HG03097 (cell line): ENCODE measurements around the gene SMTNL2.

Experiments used
- ATAC-seq: cut with Tn5 transposase; IDR thresholded peaks from one replicate; pipeline ENCODE4 v1.9.1; 2021; ENCODE audit not compliant: unreplicated experiment, low FRiP score

The SMTNL2 gene

DNA sequence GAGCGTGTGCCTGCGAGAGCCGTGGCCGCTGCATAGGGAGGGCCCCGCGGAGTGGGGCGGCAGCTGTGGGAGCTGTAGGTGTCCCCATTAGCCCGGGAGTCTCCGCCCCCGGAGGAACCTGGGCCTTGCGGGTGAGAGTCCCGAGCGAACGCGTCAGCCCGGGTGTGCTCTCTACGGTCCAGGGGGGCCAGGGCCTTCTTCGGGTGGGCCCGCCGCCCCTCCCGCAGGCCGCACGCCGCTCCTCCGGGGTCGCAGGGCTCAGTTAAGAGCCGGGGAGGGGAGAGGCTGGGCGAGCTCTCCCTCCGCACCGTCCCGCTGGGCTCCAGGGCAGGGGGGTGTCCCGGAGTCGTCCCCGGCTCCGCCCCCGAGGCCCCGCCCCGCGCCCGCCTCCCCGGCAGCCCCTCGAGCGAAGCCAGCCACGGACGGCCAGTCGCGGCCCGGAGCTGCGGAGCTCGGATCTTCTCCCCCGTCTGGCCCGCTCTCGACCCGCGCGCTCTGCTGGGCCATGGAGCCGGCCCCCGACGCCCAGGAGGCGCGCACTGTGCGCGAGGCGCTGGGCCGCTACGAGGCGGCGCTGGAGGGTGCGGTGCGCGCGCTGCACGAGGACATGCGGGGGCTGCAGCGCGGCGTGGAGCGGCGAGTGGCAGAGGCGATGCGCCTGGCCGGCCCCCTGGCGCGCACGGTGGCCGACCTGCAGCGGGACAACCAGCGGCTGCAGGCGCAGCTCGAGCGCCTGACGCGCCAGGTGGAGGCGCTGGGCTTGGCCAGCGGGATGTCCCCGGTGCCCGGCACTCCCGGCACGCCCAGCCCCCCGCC lies at the start of gene SMTNL2:
SMTNL2 (plus strand) TSS at position 429 of the 816 bp plus-strand sequence; CDS start at position 506, 77 bp downstream.
- no peak for ATAC-seq

DNA sequence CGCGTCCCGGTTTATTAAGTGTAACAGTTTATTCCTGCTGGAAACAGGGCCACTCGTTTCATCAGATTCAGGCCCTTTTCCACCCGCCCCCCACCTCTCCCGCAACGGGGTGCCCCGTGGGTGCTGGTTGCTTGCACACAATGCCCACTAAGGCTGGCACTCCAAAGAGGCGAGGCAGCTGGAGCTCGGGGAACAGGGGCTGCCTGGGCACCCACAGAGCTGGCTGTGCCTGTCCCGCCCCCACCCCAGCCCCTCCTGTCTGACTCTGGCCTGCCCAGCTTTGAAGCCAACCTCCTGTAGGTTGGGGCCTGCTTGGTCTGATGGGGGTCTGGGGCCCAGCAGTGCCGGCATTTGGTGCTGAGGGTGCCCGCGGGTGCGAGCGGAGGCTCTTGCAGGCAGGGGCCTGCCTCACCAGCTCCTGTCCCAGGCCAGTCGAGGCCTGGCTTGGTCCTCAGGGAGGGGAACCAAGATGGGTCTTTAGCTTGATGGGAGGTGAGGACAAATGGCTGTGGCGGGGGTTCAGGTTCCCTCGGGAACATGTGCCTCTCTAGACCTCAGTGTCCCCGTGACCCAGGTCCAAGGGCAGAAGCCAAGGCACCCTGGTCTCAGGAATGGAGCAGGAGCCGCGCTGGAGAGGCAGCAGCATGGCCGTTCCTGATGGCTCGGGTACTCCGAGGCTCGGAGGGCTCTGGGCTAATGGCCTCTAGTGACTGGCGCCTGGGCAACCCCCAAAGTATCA lies 49.2 kb upstream of the SMTNL2 start:
- ATAC-seq, result no peak

DNA sequence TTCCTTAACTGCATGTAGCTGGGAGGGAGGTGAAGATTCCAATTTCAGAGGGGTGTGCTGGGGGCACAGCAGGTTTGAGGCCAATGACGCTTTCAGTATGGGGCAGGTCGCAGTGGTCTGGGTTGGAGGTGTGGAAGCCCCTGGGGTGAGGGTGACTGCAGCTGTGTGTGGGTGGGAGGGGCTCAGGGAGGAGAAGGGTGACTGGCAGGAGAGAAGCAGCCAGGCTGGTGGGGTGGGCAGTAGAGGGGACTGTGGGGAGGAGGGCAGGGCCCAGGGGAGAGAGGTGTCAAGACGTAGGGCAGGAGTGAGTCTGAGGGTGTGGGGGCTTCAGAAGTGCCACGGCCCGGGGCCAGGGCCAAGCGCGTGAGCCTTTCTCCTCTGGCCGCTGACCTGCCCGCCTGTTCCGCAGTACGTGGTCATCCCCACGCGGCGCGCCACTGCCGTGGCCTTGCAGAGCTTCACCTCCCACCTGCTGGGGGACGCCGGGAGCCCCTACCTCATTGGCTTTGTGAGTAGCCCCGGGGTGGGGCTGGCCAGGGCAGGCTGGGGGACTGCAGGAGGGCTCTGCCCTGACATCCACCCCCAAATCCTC lies 48.6 kb upstream of the SMTNL2 start:
- ATAC-seq, result no peak

- no peak for ATAC-seq
Observed at GRCh38 chr17:4536259-4536741, 48.0 kb upstream of the SMTNL2 start.

DNA sequence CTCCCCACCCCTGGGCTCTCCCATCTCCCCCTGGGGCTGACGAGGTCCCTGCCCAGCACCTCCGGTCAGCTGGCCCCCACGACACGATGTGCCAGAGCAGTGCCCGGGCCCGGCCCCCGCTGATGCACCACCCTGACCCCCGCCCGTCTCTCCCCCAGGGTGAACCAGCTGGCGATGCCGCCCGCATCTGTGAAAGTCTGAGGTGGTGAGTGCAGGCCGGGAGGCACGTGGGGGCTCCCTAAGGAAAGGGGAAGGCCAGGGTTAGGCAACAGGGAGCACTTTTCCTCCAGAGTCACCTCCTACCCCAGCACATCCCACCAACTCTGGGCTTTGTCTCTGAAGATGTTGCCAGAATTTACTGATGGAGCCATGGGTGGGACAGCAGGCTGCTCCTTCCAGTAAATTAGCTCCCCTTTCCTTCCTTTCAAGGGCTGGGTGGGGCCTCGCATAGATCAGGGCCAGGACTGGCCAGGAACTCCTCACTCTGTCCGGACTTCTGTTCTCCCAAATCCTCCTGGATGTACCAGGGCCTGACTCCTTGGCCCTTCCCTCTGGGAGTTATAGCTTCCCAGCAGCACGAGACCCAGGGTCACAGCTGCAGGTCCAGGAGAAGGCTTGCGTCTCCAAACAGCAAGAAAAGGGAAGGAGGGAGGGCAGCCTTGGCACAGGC lies 47.5 kb upstream of the SMTNL2 start:
- no peak for ATAC-seq

DNA sequence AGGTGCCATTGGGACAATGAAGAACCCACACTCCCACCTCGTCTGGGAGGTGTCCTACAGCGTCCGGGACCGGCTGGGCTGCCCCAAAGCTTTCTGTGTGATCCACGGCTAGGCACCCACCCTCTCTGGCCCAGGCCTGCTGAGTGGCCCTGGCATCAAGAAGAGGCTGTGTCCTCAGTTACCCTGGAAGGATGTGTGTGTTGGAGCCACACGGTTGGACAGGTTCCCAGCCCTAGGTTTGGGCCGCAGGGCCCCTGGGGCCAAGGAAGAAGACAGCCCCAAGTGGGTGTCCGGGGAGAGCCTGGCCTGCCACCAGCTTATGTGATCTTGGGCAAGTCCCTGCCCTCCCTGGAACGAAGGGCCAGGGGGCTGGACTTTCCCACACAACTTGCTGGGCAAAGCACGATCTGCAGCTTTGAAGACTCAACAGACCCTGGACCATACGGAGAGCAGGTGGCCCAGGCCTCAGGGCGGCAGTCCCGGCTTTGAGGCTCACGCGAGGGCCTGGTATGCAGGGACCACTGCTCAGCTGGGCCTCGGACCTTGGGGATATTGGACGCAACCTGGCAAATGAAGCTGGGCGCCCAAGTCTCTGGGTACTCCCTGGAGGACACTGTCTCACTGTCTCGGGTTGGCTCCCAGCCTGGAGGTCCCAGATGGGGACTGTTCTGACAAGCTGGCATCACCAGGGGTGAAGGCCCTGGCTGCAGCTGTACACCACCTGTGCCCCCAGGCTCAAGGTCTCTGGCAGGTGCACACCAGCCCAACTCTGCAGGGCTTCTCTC lies 46.7 kb upstream of the SMTNL2 start:
- no peak for ATAC-seq

- no peak for ATAC-seq
Observed at GRCh38 chr17:4538236-4539002, 45.9 kb upstream of the SMTNL2 start.

DNA sequence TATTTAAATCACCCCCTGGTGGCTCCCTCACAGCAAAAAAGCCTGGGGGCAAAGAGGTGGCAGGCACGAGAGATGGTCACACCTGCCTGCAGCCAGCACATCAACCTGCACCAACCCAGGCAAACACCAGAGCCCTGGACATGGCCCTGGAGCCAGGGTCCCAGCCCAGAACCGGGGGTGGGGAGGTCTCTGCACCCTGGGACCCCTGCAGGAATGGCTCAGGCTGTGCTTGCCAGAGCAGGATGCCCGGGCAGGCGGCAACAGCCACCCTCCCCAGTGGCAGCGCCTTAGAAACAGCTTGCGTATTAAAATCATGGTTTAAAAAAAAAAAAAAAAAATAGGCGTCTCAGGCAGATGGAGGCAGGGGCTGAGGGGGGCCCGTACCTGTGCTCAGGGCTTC lies 45.3 kb upstream of the SMTNL2 start:
- no peak for ATAC-seq

DNA sequence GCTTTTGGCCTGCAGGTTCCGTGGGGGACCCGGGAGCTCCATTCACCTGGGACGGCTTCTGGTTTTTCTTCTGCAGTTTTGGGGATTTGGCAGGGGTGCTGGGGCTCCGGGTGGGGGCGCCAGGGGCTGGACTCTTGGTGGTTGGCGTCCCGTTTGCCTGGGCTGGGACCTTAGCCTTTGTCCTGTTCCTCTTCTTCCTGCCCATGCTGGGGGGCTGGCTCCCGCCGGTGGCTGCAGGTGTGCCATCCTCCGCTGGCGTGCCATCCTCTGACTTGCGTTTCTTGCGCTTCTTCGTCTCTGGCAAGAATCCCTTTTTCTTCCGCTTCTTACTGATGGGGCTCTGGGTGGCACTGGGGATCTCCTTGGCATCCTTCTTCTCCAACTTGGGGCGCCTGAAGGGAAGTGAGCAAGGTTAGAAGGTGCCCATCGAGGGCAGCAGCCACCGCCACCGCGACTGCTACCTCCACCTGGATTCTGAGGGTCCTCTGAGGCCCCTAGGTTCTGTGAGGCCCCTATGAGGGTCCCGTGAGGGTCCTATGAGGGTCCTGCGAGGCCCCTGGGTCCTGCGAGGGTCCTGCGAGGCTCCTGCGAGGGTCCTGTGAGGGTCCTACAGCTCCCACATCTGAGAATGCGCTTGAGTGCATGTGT lies 44.6 kb upstream of the SMTNL2 start:
- ATAC-seq, result no peak

DNA sequence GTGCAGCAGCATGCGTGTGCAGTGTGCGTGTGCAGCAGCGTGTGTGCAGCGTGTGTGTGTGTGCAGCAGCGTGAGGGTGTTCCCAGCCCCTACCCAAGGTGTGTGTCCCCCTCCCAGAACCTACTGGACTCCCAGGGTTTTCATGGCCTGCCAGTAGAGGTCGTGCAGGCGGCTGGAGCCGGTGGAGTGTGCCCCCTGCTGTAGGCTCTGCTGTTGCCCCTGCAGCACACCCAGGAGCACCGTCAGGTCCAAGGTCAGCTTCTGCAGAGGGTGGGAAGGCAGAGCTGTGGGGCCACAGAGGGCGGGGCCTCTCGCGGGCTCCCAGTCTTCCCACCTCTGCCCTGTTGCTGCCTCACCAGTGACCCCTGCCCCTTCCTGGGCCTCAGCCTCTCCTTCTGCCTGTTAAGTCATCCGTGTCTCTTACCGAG lies 44.1 kb upstream of the SMTNL2 start:
- no peak for ATAC-seq

- no peak for ATAC-seq
Observed at GRCh38 chr17:4540687-4541327, 43.5 kb upstream of the SMTNL2 start.

- no peak for ATAC-seq
Observed at GRCh38 chr17:4541328-4542002, 42.9 kb upstream of the SMTNL2 start.

- no peak for ATAC-seq
Observed at GRCh38 chr17:4542003-4542725, 42.2 kb upstream of the SMTNL2 start.

- ATAC-seq, result no peak
Observed at GRCh38 chr17:4542726-4543191, 41.6 kb upstream of the SMTNL2 start.

GRCh38 chr17:4543557-4544026 lies 40.7 kb upstream of the SMTNL2 start:
- no peak for ATAC-seq

DNA sequence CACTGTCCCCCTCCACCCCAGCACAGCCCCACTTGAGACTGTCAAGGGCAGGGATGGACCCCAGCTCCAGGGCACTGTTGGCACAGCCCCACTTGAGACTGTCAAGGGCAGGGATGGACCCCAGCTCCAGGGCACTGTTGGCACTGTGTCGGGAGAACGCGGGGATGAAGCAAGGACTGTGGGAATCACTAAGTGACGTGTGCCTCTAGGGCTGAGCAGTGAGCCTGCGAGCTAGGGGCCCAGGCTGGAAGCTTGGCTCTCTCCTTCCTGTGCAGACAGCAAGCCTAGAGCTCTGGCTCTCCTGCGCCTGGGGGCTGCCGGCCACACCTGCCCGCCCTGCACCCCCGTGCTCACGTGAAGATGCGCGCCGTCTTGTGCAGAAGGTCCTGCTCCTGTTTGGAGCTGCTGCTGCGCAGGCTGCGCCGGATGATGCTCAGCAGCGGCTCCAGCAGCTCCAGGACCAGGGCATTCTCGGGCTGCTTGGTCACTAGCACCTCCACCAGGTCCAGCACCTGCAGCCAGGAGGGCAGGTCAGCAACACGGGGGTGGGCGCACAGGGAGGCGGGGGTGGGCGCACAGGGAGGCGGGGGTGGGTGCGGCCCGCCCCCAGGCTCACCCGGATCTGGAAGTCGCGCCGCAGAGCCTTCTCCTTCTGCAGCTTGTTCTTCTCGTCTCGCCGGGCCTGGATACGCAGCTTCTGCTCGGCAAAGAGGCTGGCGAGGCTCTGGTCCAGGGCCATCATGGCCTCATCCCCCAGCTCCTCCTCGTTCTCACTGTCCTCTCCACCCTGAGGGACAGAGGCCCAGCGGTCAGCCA lies 40.0 kb upstream of the SMTNL2 start:
- ATAC-seq, result no peak
